ENCODE measurements around the gene GPATCH2. TPM values are rescaled to one million over a fixed set of nuclear protein-coding genes. Genes with fewer than 3 reads are reported as not detected.

The GPATCH2 gene
- total and polyA plus RNA-seq, 10 of the 15 experiments (the other 5 are each of a cell fraction or from before 2014, with no cell fraction given) = 3.2 to 12.2 (median 5.4) TPM

- FAIRE-seq = no peak
- no TSS peak for BruUV-seq (replicated peaks)
- ATAC-seq = no peak
- H2AFZ ChIP-seq (ENCODE audit: control insufficient read depth, low read depth, low read length) = no peak overlapping the region
- no peaks in the 10 kb centered on the region for H3K4me1 ChIP-seq (ENCODE audit: control insufficient read depth, insufficient read depth, low read length)
- H4K20me1 ChIP-seq (ENCODE audit: control insufficient read depth, insufficient read depth) = no peaks in the 10 kb centered on the region
- no peak overlapping the region for H3K4me2 ChIP-seq (ENCODE audit: control insufficient read depth, insufficient read depth)
- ChIA-PET CTCF (no interaction called here), RAD21 (ENCODE audit: unreplicated experiment) (no interaction called here), SMC1A (ENCODE audit: uncharacterized antibody, unreplicated experiment) (interaction anchor here (0.6 to 0.8 kb wide), 2 partner anchors 12 to 229 kb away, joined by 3 read pairs; no protein-coding TSS in a partner anchor), POLR2A (no interaction called here)
- H3K27me3 ChIP-seq (replicated peaks in 1 of 2; ENCODE audit: control insufficient read depth in 2 of 2, insufficient read depth in 2 of 2, low read length in 1 of 2) = no peaks in the 10 kb centered on the region
- no peak overlapping the region for H3K4me3 ChIP-seq
- no peaks in the 10 kb centered on the region for H3K9me3 ChIP-seq (replicated peaks; ENCODE audit: control insufficient read depth, insufficient read depth, low read length)
- DNase-seq (ENCODE audit: low read depth, low spot score) = no peak
- over 99% methylated on average over 6 of the region's 6 CpGs for WGBS (ENCODE audit: insufficient coverage, insufficient replicate concordance, low lambda C conversion rate, missing lambda C conversion rate)
- H3K9ac ChIP-seq (ENCODE audit: control insufficient read depth, insufficient read depth, low read length) = no peak overlapping the region
- H3K79me2 ChIP-seq (ENCODE audit: control insufficient read depth, insufficient read depth, low read length) = no peaks in the 10 kb centered on the region
- H3K36me3 ChIP-seq (ENCODE audit: control insufficient read depth in 2 of 2, insufficient read depth in 2 of 2, low read length in 1 of 2) = no peaks in the 10 kb centered on the region
- in situ Hi-C loops (cut with MboI) (no loop called here), intact Hi-C loops (cut with micrococcal nuclease; ENCODE audit: unreplicated experiment) (no loop called here)
- H3K27ac ChIP-seq (ENCODE audit: control insufficient read depth, insufficient read depth) = no peak overlapping the region
- TF ChIP-seq, protein P1, sequence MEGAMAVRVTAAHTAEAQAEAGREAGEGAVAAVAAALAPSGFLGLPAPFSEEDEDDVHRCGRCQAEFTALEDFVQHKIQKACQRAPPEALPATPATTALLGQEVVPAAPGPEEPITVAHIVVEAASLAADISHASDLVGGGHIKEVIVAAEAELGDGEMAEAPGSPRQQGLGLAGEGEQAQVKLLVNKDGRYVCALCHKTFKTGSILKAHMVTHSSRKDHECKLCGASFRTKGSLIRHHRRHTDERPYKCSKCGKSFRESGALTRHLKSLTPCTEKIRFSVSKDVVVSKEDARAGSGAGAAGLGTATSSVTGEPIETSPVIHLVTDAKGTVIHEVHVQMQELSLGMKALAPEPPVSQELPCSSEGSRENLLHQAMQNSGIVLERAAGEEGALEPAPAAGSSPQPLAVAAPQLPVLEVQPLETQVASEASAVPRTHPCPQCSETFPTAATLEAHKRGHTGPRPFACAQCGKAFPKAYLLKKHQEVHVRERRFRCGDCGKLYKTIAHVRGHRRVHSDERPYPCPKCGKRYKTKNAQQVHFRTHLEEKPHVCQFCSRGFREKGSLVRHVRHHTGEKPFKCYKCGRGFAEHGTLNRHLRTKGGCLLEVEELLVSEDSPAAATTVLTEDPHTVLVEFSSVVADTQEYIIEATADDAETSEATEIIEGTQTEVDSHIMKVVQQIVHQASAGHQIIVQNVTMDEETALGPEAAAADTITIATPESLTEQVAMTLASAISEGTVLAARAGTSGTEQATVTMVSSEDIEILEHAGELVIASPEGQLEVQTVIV (IDR thresholded peaks at IDR 0.05; ENCODE audit: borderline replicate concordance, partially characterized antibody) = no peak
- TF ChIP-seq IKZF2 (IDR thresholded peaks at IDR 0.05) (no peak), EGR1 (IDR thresholded peaks at IDR 0.05; ENCODE audit: borderline replicate concordance in 1 of 2, low read depth in 2 of 2, low read length in 2 of 2) (no peak), NFXL1 (IDR thresholded peaks at IDR 0.05; ENCODE audit: borderline replicate concordance) (no peak), CEBPB (IDR thresholded peaks at IDR 0.05; ENCODE audit: borderline replicate concordance in 1 of 2, low read depth in 2 of 2, low read length in 2 of 2) (no peak), CBFB (IDR thresholded peaks at IDR 0.05; ENCODE audit: low read depth) (no peak), SMARCA5 (IDR thresholded peaks at IDR 0.05) (no peak), STAT3 (IDR thresholded peaks at IDR 0.05; ENCODE audit: low read depth, low read length) (no peak), REST (IDR thresholded peaks at IDR 0.05; ENCODE audit: low read depth, low read length) (no peak), SREBF1 (IDR thresholded peaks at IDR 0.05; ENCODE audit: low read length) (no peak), EZH2 (IDR thresholded peaks at IDR 0.05; ENCODE audit: borderline replicate concordance, control insufficient read depth, low read depth, low read length) (no peak), POU2F2 (IDR thresholded peaks at IDR 0.05; ENCODE audit: borderline replicate concordance, low read depth, low read length) (no peak), HDGF (IDR thresholded peaks at IDR 0.05) (no peak), HDAC2 (IDR thresholded peaks at IDR 0.05) (no peak)
- TF ChIP-seq, protein P2, sequence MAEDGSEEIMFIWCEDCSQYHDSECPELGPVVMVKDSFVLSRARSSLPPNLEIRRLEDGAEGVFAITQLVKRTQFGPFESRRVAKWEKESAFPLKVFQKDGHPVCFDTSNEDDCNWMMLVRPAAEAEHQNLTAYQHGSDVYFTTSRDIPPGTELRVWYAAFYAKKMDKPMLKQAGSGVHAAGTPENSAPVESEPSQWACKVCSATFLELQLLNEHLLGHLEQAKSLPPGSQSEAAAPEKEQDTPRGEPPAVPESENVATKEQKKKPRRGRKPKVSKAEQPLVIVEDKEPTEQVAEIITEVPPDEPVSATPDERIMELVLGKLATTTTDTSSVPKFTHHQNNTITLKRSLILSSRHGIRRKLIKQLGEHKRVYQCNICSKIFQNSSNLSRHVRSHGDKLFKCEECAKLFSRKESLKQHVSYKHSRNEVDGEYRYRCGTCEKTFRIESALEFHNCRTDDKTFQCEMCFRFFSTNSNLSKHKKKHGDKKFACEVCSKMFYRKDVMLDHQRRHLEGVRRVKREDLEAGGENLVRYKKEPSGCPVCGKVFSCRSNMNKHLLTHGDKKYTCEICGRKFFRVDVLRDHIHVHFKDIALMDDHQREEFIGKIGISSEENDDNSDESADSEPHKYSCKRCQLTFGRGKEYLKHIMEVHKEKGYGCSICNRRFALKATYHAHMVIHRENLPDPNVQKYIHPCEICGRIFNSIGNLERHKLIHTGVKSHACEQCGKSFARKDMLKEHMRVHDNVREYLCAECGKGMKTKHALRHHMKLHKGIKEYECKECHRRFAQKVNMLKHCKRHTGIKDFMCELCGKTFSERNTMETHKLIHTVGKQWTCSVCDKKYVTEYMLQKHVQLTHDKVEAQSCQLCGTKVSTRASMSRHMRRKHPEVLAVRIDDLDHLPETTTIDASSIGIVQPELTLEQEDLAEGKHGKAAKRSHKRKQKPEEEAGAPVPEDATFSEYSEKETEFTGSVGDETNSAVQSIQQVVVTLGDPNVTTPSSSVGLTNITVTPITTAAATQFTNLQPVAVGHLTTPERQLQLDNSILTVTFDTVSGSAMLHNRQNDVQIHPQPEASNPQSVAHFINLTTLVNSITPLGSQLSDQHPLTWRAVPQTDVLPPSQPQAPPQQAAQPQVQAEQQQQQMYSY (CRISPR knock-in tag; IDR thresholded peaks at IDR 0.05) = no peak
These were observed 56.5 kb downstream of the GPATCH2 start for GRCh38 chr1:217574265-217574949.

Measured in GM12878 (cell line).